HEK293 (cell line): ENCODE results near the gene CCBE1.

Experiments used
- BCL11A ChIP-seq: fragments of 450-650 bp; formaldehyde crosslinking; IDR thresholded peaks from 2 replicates; pipeline ENCODE4 v1.5.1; 2016; ENCODE audit warnings: low read depth, missing biosample characterization, missing genetic modification characterization
- GLI2 ChIP-seq: fragments of 450-650 bp; formaldehyde crosslinking; IDR thresholded peaks from 2 replicates; pipeline ENCODE4; 2017; ENCODE audit warnings: missing biosample characterization, missing genetic modification characterization, low read depth, borderline replicate concordance
- KLF10 ChIP-seq: fragments of 450-650 bp; IDR thresholded peaks from 2 replicates; pipeline ENCODE4 v1.5.1; 2018; ENCODE audit warnings: missing biosample characterization, mild to moderate bottlenecking, missing genetic modification characterization
- WT1 ChIP-seq: fragments of 450-650 bp; formaldehyde crosslinking; IDR thresholded peaks from 2 replicates; pipeline ENCODE4 v1.5.1; 2016; ENCODE audit warnings: missing biosample characterization, missing genetic modification characterization
- YY2 ChIP-seq: fragments of 450-650 bp; formaldehyde crosslinking; IDR thresholded peaks from 2 replicates; pipeline ENCODE4 v1.5.1; 2016; ENCODE audit warnings: missing biosample characterization, missing genetic modification characterization
- ZBTB17 ChIP-seq: fragments of 450-650 bp; formaldehyde crosslinking; IDR thresholded peaks from 2 replicates; pipeline ENCODE4 v1.5.1; 2016; ENCODE audit warnings: missing biosample characterization, missing genetic modification characterization
- ZIC2 ChIP-seq: fragments of 450-650 bp; formaldehyde crosslinking; IDR thresholded peaks from 2 replicates; pipeline ENCODE4 v1.5.1; 2016; ENCODE audit warnings: missing biosample characterization, missing genetic modification characterization
- ZNF112 ChIP-seq: fragments of 450-650 bp; formaldehyde crosslinking; IDR thresholded peaks from 2 replicates; pipeline ENCODE4 v1.5.0; 2017; ENCODE audit warnings: missing biosample characterization, missing genetic modification characterization
- ZNF114 ChIP-seq: fragments of 450-650 bp; formaldehyde crosslinking; IDR thresholded peaks from 2 replicates; pipeline ENCODE4 v1.5.0; 2017; ENCODE audit warnings: missing biosample characterization, missing genetic modification characterization
- ZNF157 ChIP-seq: fragments of 450-650 bp; formaldehyde crosslinking; IDR thresholded peaks from 2 replicates; pipeline ENCODE4 v1.5.1; 2016; ENCODE audit warnings: missing biosample characterization, missing genetic modification characterization
- ZNF169 ChIP-seq: fragments of 450-650 bp; formaldehyde crosslinking; IDR thresholded peaks from 2 replicates; pipeline ENCODE4 v1.5.1; 2016; ENCODE audit warnings: missing biosample characterization, missing genetic modification characterization
- ZNF174 ChIP-seq: fragments of 450-650 bp; formaldehyde crosslinking; IDR thresholded peaks from 2 replicates; pipeline ENCODE4 v1.5.0; 2017; ENCODE audit warnings: missing biosample characterization, mild to moderate bottlenecking, missing genetic modification characterization
- ZNF184 ChIP-seq: fragments of 450-650 bp; IDR thresholded peaks from 2 replicates; pipeline ENCODE4 v1.5.1; 2018; ENCODE audit warnings: missing biosample characterization, mild to moderate bottlenecking, missing genetic modification characterization
- ZNF223 ChIP-seq: fragments of 450-650 bp; formaldehyde crosslinking; IDR thresholded peaks from 2 replicates; pipeline ENCODE4 v1.5.1; 2016; ENCODE audit warnings: missing biosample characterization, missing genetic modification characterization
- ZNF335 ChIP-seq: fragments of 450-650 bp; formaldehyde crosslinking; conservative IDR thresholded peaks from 2 replicates; pipeline ENCODE4 v1.5.1; 2016; ENCODE audit warnings: missing biosample characterization, missing genetic modification characterization
- ZNF366 ChIP-seq: fragments of 450-650 bp; formaldehyde crosslinking; conservative IDR thresholded peaks from 2 replicates; pipeline ENCODE4 v1.5.1; 2016; ENCODE audit warnings: missing biosample characterization, missing genetic modification characterization
- ZNF391 ChIP-seq: fragments of 450-650 bp; formaldehyde crosslinking; IDR thresholded peaks from 2 replicates; pipeline ENCODE4 v1.5.1; 2016; ENCODE audit warnings: low read depth, missing biosample characterization, missing genetic modification characterization, borderline replicate concordance
- ZNF473 ChIP-seq: fragments of 450-650 bp; formaldehyde crosslinking; IDR thresholded peaks from 2 replicates; pipeline ENCODE4 v1.5.1; 2017; ENCODE audit warnings: missing biosample characterization, missing genetic modification characterization
- ZNF510 ChIP-seq: fragments of 450-650 bp; formaldehyde crosslinking; IDR thresholded peaks from 2 replicates; pipeline ENCODE4 v1.5.1; 2018; ENCODE audit warnings: mild to moderate bottlenecking, missing genetic modification characterization, missing biosample characterization; ENCODE audit not compliant: insufficient replicate concordance
- ZNF514 ChIP-seq: fragments of 450-650 bp; formaldehyde crosslinking; IDR thresholded peaks from 2 replicates; pipeline ENCODE4 v1.5.1; 2016; ENCODE audit warnings: missing biosample characterization, missing genetic modification characterization
- ZNF544 ChIP-seq: fragments of 450-650 bp; formaldehyde crosslinking; IDR thresholded peaks from 2 replicates; pipeline ENCODE4 v1.5.0; 2017; ENCODE audit warnings: missing biosample characterization, missing genetic modification characterization
- ZNF624 ChIP-seq: fragments of 450-650 bp; formaldehyde crosslinking; IDR thresholded peaks from 2 replicates; pipeline ENCODE4 v1.5.1; 2017; ENCODE audit warnings: missing biosample characterization, missing genetic modification characterization
- ZNF701 ChIP-seq: fragments of 450-650 bp; formaldehyde crosslinking; IDR thresholded peaks from 2 replicates; pipeline ENCODE4 v1.5.1; 2016; ENCODE audit warnings: missing biosample characterization, missing genetic modification characterization
- ZNF707 ChIP-seq: fragments of 450-650 bp; formaldehyde crosslinking; IDR thresholded peaks from 2 replicates; pipeline ENCODE4 v1.5.1; 2016; ENCODE audit warnings: missing biosample characterization, missing genetic modification characterization
- ZNF830 ChIP-seq: fragments of 450-650 bp; IDR thresholded peaks from 2 replicates; pipeline ENCODE4 v1.5.0; 2018; ENCODE audit warnings: missing biosample characterization, missing genetic modification characterization, low read depth, mild to moderate bottlenecking, moderate library complexity
- ZSCAN30 ChIP-seq: fragments of 450-650 bp; IDR thresholded peaks from 2 replicates; pipeline ENCODE4 v1.5.1; 2018; ENCODE audit warnings: missing biosample characterization, mild to moderate bottlenecking, missing genetic modification characterization, moderate library complexity
- TF ChIP-seq, protein P1 (sequence below): fragments of 450-650 bp; formaldehyde crosslinking; IDR thresholded peaks from 2 replicates; pipeline ENCODE4 v1.5.1; 2016; ENCODE audit warnings: missing biosample characterization, missing genetic modification characterization
- TF ChIP-seq, protein P2 (sequence below): fragments of 450-650 bp; formaldehyde crosslinking; IDR thresholded peaks from 2 replicates; pipeline ENCODE4 v1.5.1; 2016; ENCODE audit warnings: missing biosample characterization, missing genetic modification characterization
- TF ChIP-seq, protein P3 (sequence below): fragments of 450-650 bp; formaldehyde crosslinking; IDR thresholded peaks from 2 replicates; pipeline ENCODE4 v1.5.1; 2017; ENCODE audit warnings: missing biosample characterization, missing genetic modification characterization
- TF ChIP-seq, protein P4 (sequence below): fragments of 450-650 bp; IDR thresholded peaks from 2 replicates; pipeline ENCODE4 v1.5.1; 2018; ENCODE audit warnings: missing biosample characterization, missing genetic modification characterization
- TF ChIP-seq, protein P5 (sequence below): fragments of 450-650 bp; formaldehyde crosslinking; IDR thresholded peaks from 2 replicates; pipeline ENCODE4 v1.5.1; 2016; ENCODE audit warnings: missing biosample characterization, missing genetic modification characterization
- TF ChIP-seq, protein P6 (sequence below): fragments of 450-650 bp; formaldehyde crosslinking; IDR thresholded peaks from 2 replicates; pipeline ENCODE4 v1.5.0; 2017; ENCODE audit warnings: missing biosample characterization, missing genetic modification characterization, borderline replicate concordance

The CCBE1 gene

DNA sequence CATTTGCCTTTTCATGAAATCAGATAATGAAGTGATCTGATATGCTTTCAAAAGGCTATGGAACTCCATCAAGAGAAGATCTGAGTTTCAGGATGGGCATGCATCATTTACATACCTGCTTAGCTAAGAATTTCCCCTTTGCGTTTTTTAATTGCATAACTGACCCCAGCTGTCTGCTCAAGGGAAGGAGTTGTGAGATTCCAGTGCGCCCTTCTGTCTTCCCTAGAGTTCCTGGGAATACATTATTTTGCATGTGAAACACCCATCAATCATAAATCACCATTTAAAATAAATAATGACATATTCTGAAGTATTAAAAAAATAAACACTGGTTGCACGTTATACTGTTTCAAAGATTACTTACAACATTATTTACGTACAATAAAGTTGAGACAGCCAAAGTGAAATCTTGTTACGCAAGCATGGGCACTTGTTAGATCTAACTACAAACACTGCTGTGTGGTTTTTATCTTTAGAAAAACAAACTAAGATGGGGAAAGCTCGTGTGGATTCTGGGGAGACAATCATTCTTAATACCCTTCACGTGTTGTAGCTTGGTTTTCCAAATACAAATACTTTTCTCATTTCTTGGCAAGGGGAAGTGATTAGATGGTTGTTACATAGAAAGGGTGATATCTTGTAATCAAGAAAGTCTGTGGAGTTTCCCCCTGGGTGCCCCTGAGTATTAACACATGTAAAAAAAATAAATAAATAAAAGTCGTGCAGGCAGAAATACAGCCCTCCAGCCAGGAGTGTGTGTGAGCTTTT is 212.5 kb downstream of the CCBE1 start (continued):
- TF ChIP-seq ZNF169 (tag by site-specific recombination) (no peak), ZNF830 (tag by site-specific recombination) (no peak), ZNF510 (no peak), ZNF184 (0 out of 2 replicates have a peak, but pooled peaks have one; percentile 32), BCL11A (0 out of 2 replicates have a peak, but pooled peaks have one; percentile 59), ZNF114 (tag by site-specific recombination) (no peak), ZNF514 (tag by site-specific recombination) (no peak), ZNF544 (tag by site-specific recombination) (no peak), ZNF366 (tag by site-specific recombination) (peak; percentile 96), ZSCAN30 (tag by site-specific recombination) (peak; percentile 2; the same call in 1 of the 2 replicates), ZNF335 (tag by site-specific recombination) (peak; percentile 56), ZNF157 (tag by site-specific recombination) (no peak), ZBTB17 (tag by site-specific recombination) (peak; percentile 74), ZNF473 (tag by site-specific recombination) (no peak), ZNF174 (tag by site-specific recombination) (no peak), ZNF223 (tag by site-specific recombination) (no peak), KLF10 (tag by site-specific recombination) (peak; percentile 85), ZNF707 (no peak), ZNF624 (no peak), ZNF112 (tag by site-specific recombination) (no peak), ZNF701 (tag by site-specific recombination) (no peak), GLI2 (peak; percentile 95), YY2 (tag by site-specific recombination) (peak; percentile 45; the same call in 1 of the 2 replicates), ZNF391 (tag by site-specific recombination) (peak; percentile 92; the same call in 1 of the 2 replicates), ZIC2 (peak; percentile 37), WT1 (peak; percentile 97)
- TF ChIP-seq, protein P1, sequence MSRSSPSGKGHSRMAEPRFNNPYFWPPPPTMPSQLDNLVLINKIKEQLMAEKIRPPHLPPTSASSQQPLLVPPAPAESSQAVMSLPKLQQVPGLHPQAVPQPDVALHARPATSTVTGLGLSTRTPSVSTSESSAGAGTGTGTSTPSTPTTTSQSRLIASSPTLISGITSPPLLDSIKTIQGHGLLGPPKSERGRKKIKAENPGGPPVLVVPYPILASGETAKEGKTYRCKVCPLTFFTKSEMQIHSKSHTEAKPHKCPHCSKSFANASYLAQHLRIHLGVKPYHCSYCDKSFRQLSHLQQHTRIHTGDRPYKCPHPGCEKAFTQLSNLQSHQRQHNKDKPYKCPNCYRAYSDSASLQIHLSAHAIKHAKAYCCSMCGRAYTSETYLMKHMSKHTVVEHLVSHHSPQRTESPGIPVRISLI, result 0 out of 2 replicates have a peak, but pooled peaks have one; percentile 25
- TF ChIP-seq, protein P2, sequence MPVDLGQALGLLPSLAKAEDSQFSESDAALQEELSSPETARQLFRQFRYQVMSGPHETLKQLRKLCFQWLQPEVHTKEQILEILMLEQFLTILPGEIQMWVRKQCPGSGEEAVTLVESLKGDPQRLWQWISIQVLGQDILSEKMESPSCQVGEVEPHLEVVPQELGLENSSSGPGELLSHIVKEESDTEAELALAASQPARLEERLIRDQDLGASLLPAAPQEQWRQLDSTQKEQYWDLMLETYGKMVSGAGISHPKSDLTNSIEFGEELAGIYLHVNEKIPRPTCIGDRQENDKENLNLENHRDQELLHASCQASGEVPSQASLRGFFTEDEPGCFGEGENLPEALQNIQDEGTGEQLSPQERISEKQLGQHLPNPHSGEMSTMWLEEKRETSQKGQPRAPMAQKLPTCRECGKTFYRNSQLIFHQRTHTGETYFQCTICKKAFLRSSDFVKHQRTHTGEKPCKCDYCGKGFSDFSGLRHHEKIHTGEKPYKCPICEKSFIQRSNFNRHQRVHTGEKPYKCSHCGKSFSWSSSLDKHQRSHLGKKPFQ (tag by site-specific recombination), result no peak
- TF ChIP-seq, protein P3, sequence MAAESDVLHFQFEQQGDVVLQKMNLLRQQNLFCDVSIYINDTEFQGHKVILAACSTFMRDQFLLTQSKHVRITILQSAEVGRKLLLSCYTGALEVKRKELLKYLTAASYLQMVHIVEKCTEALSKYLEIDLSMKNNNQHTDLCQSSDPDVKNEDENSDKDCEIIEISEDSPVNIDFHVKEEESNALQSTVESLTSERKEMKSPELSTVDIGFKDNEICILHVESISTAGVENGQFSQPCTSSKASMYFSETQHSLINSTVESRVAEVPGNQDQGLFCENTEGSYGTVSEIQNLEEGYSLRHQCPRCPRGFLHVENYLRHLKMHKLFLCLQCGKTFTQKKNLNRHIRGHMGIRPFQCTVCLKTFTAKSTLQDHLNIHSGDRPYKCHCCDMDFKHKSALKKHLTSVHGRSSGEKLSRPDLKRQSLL (tag by site-specific recombination), result no peak
- TF ChIP-seq, protein P4, sequence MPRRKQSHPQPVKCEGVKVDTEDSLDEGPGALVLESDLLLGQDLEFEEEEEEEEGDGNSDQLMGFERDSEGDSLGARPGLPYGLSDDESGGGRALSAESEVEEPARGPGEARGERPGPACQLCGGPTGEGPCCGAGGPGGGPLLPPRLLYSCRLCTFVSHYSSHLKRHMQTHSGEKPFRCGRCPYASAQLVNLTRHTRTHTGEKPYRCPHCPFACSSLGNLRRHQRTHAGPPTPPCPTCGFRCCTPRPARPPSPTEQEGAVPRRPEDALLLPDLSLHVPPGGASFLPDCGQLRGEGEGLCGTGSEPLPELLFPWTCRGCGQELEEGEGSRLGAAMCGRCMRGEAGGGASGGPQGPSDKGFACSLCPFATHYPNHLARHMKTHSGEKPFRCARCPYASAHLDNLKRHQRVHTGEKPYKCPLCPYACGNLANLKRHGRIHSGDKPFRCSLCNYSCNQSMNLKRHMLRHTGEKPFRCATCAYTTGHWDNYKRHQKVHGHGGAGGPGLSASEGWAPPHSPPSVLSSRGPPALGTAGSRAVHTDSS (tag by site-specific recombination), result peak; percentile 61
- TF ChIP-seq, protein P5, sequence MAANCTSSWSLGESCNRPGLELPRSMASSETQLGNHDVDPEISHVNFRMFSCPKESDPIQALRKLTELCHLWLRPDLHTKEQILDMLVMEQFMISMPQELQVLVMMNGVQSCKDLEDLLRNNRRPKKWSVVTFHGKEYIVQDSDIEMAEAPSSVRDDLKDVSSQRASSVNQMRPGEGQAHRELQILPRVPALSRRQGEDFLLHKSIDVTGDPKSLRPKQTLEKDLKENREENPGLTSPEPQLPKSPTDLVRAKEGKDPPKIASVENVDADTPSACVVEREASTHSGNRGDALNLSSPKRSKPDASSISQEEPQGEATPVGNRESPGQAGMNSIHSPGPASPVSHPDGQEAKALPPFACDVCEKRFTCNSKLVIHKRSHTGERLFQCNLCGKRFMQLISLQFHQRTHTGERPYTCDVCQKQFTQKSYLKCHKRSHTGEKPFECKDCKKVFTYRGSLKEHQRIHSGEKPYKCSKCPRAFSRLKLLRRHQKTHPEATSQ (tag by site-specific recombination), result no peak
- TF ChIP-seq, protein P6, sequence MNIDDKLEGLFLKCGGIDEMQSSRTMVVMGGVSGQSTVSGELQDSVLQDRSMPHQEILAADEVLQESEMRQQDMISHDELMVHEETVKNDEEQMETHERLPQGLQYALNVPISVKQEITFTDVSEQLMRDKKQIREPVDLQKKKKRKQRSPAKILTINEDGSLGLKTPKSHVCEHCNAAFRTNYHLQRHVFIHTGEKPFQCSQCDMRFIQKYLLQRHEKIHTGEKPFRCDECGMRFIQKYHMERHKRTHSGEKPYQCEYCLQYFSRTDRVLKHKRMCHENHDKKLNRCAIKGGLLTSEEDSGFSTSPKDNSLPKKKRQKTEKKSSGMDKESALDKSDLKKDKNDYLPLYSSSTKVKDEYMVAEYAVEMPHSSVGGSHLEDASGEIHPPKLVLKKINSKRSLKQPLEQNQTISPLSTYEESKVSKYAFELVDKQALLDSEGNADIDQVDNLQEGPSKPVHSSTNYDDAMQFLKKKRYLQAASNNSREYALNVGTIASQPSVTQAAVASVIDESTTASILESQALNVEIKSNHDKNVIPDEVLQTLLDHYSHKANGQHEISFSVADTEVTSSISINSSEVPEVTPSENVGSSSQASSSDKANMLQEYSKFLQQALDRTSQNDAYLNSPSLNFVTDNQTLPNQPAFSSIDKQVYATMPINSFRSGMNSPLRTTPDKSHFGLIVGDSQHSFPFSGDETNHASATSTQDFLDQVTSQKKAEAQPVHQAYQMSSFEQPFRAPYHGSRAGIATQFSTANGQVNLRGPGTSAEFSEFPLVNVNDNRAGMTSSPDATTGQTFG (tag by site-specific recombination), result peak; percentile 43; the same call in 1 of the 2 replicates
